Loucy (cell line): ENCODE results near the gene ZRANB1.

ENCODE experiments used
- CTCF ChIP-seq: fragments of 200-600 bp; sonication (generic); conservative IDR thresholded peaks from 2 replicates; pipeline ENCODE4 v1.5.1; 2014; ENCODE audit warnings: mild to moderate bottlenecking, antibody characterized with exemption, low read length
- EZH2phosphoT487 ChIP-seq: fragments of 200-600 bp; IDR thresholded peaks from 2 replicates; pipeline ENCODE4 v1.6.1; 2018; ENCODE audit warnings: antibody characterized with exemption, mild to moderate bottlenecking, moderate library complexity, borderline replicate concordance

DNA sequence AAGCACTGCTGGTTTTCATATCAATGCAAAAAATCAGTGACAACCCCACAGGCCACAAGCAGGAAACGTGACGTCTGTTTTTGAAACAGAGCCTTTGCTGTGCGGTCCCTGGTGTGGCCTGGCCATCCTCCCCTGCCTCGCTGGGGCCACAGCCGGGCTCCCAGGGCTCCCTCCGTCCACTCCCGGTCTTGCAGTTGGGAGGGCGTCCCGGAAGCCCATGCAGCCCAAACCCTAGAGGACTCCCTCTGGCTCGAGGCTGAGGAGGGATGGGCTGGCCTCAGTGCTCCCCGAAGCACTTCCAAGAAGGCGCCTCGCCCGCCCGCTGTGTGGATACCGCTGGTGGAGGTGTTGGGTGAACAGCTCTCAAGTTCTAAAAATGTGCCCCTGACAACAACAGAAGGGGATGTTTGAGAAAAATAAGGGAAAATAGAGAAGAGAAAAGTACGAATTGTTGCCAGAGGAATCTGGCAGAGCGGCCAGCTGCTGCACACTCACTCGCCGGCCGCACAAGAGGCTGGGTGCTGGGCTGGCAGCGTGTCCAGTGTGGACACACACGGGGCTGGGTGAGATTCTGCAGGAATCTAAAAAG is 73.5 kb downstream of the ZRANB1 start:
- TF ChIP-seq CTCF (no peak), EZH2phosphoT487 (no peak)
